ENCODE results near the gene ATP8A2. TPM values are rescaled to one million over a fixed set of nuclear protein-coding genes. Genes with fewer than 3 reads are reported as not detected.

Gene ATP8A2
- total and polyA plus RNA-seq, 10 of the 15 experiments (the other 5 are each of a cell fraction or from before 2014, with no cell fraction given) = 0.01 to 0.04 (median 0.04) TPM; not detected in 7

- no peak for TF ChIP-seq ZBTB4 (CRISPR knock-in tag; IDR thresholded peaks at IDR 0.05)
- TF ChIP-seq PKNOX1 (IDR thresholded peaks at IDR 0.05) = no peak
- no peak for TF ChIP-seq CTCF (IDR thresholded peaks at IDR 0.05 in 2 of 3, conservative IDR thresholded peaks at IDR 0.05 in 1 of 3; ENCODE audit: control insufficient read depth in 2 of 3, extremely low read depth in 1 of 3, insufficient read depth in 1 of 3, low read depth in 3 of 3, low read length in 3 of 3)
- no peak for TF ChIP-seq E2F8 (IDR thresholded peaks at IDR 0.05; ENCODE audit: low read depth, partially characterized antibody)
- TF ChIP-seq ZNF217 (IDR thresholded peaks at IDR 0.05) = no peak
- TF ChIP-seq POLR2AphosphoS2 (IDR thresholded peaks at IDR 0.05; ENCODE audit: low read depth, low read length) = no peak
- TF ChIP-seq HDGF (IDR thresholded peaks at IDR 0.05) = no peak
- no peak for TF ChIP-seq GATAD2B (conservative IDR thresholded peaks at IDR 0.05; ENCODE audit: low read depth)
- no peak for TF ChIP-seq RB1 (IDR thresholded peaks at IDR 0.05; ENCODE audit: borderline replicate concordance)
- no peak for TF ChIP-seq ZNF274 (IDR thresholded peaks at IDR 0.05; ENCODE audit: insufficient read depth, insufficient read length)
- TF ChIP-seq FOS (IDR thresholded peaks at IDR 0.05; ENCODE audit: borderline replicate concordance, extremely low read depth, insufficient read length) = no peak
- TF ChIP-seq KAT2A (conservative IDR thresholded peaks at IDR 0.05; ENCODE audit: control insufficient read depth, low read depth, low read length) = no peak
Measured at GRCh38 chr13:26030331-26030730, 658.6 kb downstream of the ATP8A2 start (continued).

Data from GM12878 (cell line).